ENCODE results near the gene NUDT22.

DNA sequence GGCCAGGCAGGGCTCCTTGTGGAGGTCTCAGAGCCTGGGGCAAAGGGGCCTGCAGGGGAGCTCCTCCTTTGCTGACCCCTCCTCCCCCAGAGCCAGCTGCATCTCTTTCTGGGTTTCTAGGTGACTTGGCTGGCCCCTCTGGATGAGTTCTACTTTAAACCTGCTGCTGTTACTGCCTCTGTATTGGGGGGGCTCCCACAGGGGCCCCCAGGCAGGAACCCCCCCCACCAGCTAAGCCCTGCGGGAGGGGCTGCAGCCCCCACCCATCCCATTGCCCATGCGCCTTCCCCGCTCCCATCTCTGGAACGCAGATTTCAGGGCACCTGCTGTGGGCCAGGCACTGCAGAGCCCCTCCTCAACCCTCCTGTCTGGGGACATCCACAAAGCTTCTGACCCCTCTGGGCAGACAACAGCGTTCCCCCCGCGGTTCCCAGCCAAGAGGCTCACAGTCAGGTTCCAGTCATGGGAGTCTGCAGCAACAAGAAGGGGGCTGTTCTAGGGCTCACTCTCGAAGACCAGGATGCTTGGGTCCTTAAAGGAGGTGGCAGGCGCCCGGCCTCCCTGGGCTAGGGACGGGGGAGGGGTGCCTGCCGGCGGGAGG, 24.4 kb downstream of the NUDT22 start:
- no peak for TF ChIP-seq POLR2AphosphoS5 (IDR thresholded peaks at IDR 0.05; ENCODE audit: low read depth, low read length)
- no peak for TF ChIP-seq POLR2A (IDR thresholded peaks at IDR 0.05; ENCODE audit: low read depth, low read length)
- no peak for TF ChIP-seq TAF1 (IDR thresholded peaks at IDR 0.05; ENCODE audit: borderline replicate concordance, low read depth, low read length)

Measured in GM12892 (cell line).